Spleen (tissue), 7 donors: ENCODE data around the gene USP20.

Source experiments
- CTCF ChIP-seq, 11 experiments: fragments of 200-600 bp in 7 of 11; fragments of 450-650 bp in 4 of 11; sonication (generic) in 4 of 11; IDR thresholded peaks in 8 of 11; conservative IDR thresholded peaks in 3 of 11; 1 replicate in 7 of 11; 2 replicates in 4 of 11; pipeline versions ENCODE4 v1.4.0 to v1.8.0; 2016 to 2021; ENCODE audit warnings: antibody characterized with exemption in 11 of 11, inconsistent platforms in 4 of 11, mild to moderate bottlenecking in 1 of 11
- POLR2AphosphoS5 ChIP-seq, 3 donors: sonication (generic); formaldehyde crosslinking; IDR thresholded peaks; one replicate each; pipeline ENCODE4 v1.5.1; 2017; ENCODE audit warnings: antibody characterized with exemption in 3 of 3
- donor health status: DM: no; HTN: no; CAD: no; lungs with moderate emphysema.
- donor health status: DM: no; HTN: no; CAD: no.
- donor health status: DM: no; HTN: no; CAD: no.

- peak in 1 of 3 donors; percentile 62 for TF ChIP-seq POLR2AphosphoS5 (IDR thresholded peaks at IDR 0.05)
- TF ChIP-seq CTCF (IDR thresholded peaks at IDR 0.05 in 8 of 11, conservative IDR thresholded peaks at IDR 0.05 in 3 of 11): no peak
Measured at GRCh38 chr9:129836311-129837007, 1.2 kb downstream of the USP20 start.
